Natural killer cell treated with Interleukin-12 subunit alpha and Interleukin-12 subunit beta and Interleukin-15 and Interleukin-18, amount 100 ng/mL, for 72 hours (primary cell): ENCODE measurements around the gene REEP6. TPM values are rescaled to one million over a fixed set of nuclear protein-coding genes. Genes with fewer than 3 reads are reported as not detected.

Experiments used
- ATAC-seq, 2 donors: fragments of 150-1000 bp; cut with Tn5 transposase in 1 of 2; sonication (Bioruptor Pico), chemical (Tn5 transposase) in 1 of 2; 2 replicates each; pipeline ENCODE4 v1.10.0; 2021
- DNase-seq: peaks from one replicate; pipeline ENCODE4 v3.0.0; 2022; ENCODE audit warnings: low spot score
- H3K27ac Mint-ChIP-seq, 2 donors: 1 replicate in 1 of 2; 2 replicates in 1 of 2; pipeline ENCODE4 v1.8.0; 2022; ENCODE audit warnings: mixed read lengths in 2 of 2, mild to moderate bottlenecking in 1 of 2, moderate library complexity in 1 of 2
- H3K27me3 Mint-ChIP-seq, 2 donors: 1 replicate in 1 of 2; 2 replicates in 1 of 2; pipeline ENCODE4 v1.8.0; 2022; ENCODE audit warnings: mixed read lengths in 2 of 2
- H3K36me3 Mint-ChIP-seq: one replicate; pipeline ENCODE4 v1.8.0; 2022; ENCODE audit warnings: mixed read lengths
- H3K4me1 Mint-ChIP-seq, 2 donors: 1 replicate in 1 of 2; 2 replicates in 1 of 2; pipeline ENCODE4 v1.8.0; 2022; ENCODE audit warnings: low read depth in 2 of 2, mixed read lengths in 2 of 2, mild to moderate bottlenecking in 1 of 2
- H3K4me3 Mint-ChIP-seq: one replicate; pipeline ENCODE4 v1.8.0; 2022; ENCODE audit warnings: mixed read lengths
- H3K9me3 Mint-ChIP-seq: 2 replicates; pipeline ENCODE4 v1.8.0; 2022; ENCODE audit warnings: mixed read lengths
- total RNA-seq, 2 donors: library from RNA; stranded (reverse); gene quantifications; one replicate each; pipeline ENCODE4 v1.2.3, GENCODE V29; 2022

The REEP6 gene
- total RNA-seq, 2 donors from 2014 or later = 1.7 to 3.2 TPM

DNA sequence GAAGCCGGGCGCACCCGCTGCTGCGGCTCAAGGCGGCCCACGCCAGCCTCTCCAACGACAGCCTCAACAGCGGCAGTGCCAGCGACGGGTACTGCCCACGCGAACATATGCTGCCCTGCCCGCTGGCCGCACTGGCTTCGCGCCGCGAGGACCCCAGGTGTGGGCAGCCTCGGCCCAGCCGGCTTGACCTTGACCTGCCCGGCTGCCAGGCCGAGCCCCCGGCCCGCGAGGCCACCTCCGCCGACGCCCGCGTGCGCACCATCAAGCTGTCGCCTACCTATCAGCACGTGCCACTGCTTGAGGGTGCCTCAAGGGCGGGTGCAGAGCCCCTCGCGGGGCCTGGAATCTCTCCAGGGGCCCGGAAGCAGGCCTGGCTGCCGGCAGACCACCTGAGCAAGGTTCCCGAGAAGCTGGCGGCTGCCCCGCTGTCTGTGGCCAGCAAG lies 24.9 kb upstream of the REEP6 start:
- H3K4me3 Mint-ChIP-seq = no peak overlapping the region
- no peak overlapping the region for H3K27ac Mint-ChIP-seq
- no peaks in the 10 kb centered on the region for H3K9me3 Mint-ChIP-seq
- DNase-seq (no peak), ATAC-seq (no peak)
- peaks cover 0 to 3% of the 10 kb centered on the region in 2 donors for H3K4me1 Mint-ChIP-seq
- H3K27me3 Mint-ChIP-seq = no peaks in the 10 kb centered on the region
- H3K36me3 Mint-ChIP-seq = no peaks in the 10 kb centered on the region

DNA sequence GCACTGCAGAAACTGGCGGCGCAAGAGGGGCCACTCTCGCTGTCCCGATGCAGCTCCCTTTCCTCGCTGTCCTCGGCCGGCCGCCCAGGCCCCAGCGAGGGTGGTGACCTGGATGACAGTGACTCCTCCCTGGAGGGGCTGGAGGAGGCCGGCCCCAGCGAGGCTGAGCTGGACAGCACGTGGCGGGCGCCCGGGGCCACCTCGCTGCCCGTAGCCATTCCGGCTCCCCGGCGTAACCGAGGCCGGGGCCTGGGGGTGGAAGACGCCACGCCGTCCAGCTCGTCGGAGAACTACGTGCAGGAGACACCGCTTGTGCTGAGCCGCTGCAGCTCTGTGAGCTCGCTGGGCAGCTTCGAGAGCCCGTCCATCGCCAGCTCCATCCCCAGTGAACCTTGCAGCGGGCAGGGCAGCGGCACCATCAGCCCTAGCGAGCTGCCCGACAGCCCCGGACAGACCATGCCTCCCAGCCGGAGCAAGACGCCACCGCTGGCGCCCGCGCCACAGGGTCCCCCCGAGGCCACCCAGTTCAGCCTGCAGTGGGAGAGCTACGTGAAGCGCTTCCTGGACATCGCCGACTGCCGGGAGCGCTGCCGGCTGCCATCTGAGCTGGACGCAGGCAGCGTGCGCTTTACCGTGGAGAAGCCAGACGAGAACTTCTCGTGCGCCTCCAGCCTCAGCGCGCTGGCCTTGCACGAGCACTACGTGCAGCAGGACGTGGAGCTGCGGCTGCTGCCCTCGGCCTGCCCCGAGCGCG lies 24.3 kb upstream of the REEP6 start:
- Mint-ChIP-seq H3K4me1 (peaks cover 0 to 3% of the 10 kb centered on the region in 2 donors), H3K27ac (no peak overlapping the region), H3K36me3 (no peaks in the 10 kb centered on the region), H3K27me3 (no peaks in the 10 kb centered on the region), H3K4me3 (no peak overlapping the region), H3K9me3 (no peaks in the 10 kb centered on the region)
- ATAC-seq = no peak
- no peak for DNase-seq

DNA sequence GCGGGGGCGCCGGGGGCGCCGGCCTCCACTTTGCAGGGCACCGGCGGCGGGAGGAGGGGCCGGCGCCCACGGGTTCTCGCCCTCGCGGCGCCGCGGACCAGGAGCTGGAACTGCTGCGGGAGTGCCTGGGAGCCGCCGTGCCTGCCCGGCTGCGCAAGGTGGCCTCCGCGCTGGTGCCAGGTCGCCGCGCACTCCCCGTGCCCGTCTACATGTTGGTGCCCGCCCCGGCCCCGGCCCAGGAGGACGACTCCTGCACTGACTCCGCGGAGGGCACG lies 23.8 kb upstream of the REEP6 start:
- no peaks in the 10 kb centered on the region for H3K9me3 Mint-ChIP-seq
- H3K36me3 Mint-ChIP-seq = no peaks in the 10 kb centered on the region
- peaks cover 0 to 5% of the 10 kb centered on the region in 2 donors for H3K4me1 Mint-ChIP-seq
- no peak overlapping the region for H3K27ac Mint-ChIP-seq
- DNase-seq = no peak
- ATAC-seq = no peak
- no peaks in the 10 kb centered on the region for H3K27me3 Mint-ChIP-seq
- H3K4me3 Mint-ChIP-seq = no peak overlapping the region

DNA sequence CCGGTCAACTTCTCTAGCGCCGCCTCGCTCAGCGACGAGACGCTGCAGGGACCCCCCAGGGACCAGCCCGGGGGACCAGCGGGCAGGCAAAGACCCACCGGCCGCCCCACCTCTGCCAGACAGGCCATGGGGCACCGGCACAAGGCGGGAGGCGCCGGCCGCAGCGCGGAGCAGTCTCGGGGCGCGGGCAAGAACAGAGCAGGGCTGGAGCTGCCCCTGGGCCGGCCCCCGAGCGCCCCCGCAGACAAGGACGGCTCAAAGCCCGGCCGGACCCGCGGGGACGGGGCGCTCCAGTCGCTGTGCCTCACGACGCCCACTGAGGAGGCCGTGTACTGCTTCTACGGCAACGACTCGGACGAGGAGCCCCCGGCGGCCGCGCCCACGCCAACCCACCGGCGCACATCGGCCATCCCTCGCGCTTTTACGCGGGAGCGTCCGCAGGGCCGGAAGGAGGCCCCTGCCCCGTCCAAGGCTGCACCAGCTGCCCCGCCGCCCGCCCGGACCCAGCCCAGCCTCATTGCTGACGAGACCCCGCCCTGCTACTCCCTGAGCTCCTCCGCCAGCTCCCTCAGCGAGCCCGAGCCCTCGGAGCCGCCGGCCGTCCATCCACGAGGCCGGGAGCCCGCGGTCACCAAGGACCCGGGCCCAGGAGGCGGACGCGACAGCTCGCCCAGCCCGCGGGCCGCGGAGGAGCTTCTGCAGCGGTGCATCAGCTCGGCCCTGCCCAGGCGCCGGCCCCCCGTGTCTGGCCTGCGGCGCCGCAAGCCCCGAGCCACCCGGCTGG lies 23.3 kb upstream of the REEP6 start:
- Mint-ChIP-seq H3K36me3 (no peaks in the 10 kb centered on the region), H3K4me3 (no peak overlapping the region), H3K27me3 (no peaks in the 10 kb centered on the region), H3K4me1 (peaks cover 0 to 5% of the 10 kb centered on the region in 2 donors), H3K27ac (no peak overlapping the region), H3K9me3 (no peaks in the 10 kb centered on the region)
- no peak for DNase-seq
- no peak for ATAC-seq

DNA sequence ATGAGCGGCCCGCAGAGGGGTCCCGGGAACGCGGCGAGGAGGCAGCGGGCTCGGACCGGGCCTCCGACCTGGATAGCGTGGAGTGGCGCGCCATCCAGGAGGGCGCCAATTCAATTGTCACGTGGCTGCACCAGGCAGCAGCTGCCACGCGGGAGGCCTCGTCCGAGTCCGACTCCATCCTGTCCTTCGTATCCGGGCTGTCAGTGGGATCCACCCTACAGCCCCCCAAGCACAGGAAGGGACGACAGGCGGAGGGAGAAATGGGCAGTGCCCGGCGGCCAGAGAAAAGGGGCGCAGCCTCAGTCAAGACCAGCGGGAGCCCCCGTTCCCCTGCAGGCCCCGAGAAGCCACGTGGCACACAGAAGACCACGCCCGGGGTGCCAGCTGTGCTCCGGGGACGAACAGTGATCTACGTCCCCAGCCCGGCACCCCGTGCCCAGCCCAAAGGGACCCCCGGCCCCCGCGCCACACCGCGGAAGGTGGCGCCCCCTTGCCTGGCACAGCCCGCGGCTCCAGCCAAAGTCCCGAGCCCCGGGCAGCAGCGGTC lies 22.6 kb upstream of the REEP6 start:
- Mint-ChIP-seq H3K4me1 (peaks cover 0 to 10% of the 10 kb centered on the region in 2 donors), H3K36me3 (no peaks in the 10 kb centered on the region), H3K27ac (no peak overlapping the region), H3K4me3 (no peak overlapping the region), H3K9me3 (no peaks in the 10 kb centered on the region), H3K27me3 (no peaks in the 10 kb centered on the region)
- ATAC-seq (no peak), DNase-seq (no peak)

DNA sequence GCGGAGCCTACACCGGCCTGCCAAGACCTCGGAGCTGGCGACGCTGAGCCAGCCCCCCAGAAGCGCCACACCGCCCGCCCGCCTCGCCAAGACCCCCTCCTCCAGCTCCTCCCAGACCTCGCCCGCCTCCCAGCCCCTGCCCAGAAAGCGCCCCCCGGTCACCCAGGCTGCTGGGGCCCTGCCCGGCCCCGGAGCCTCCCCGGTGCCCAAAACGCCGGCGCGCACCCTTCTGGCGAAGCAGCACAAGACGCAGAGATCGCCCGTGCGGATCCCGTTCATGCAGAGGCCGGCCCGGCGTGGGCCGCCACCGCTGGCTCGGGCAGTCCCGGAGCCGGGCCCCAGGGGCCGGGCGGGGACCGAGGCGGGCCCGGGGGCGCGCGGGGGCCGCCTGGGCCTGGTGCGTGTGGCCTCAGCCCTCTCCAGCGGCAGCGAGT lies 22.1 kb upstream of the REEP6 start:
- peaks cover 0 to 11% of the 10 kb centered on the region in 2 donors for H3K4me1 Mint-ChIP-seq
- no peaks in the 10 kb centered on the region for H3K9me3 Mint-ChIP-seq
- H3K4me3 Mint-ChIP-seq = no peak overlapping the region
- DNase-seq (no peak), ATAC-seq (peak in 1 of 2 donors; percentile 1)
- no peaks in the 10 kb centered on the region for H3K36me3 Mint-ChIP-seq
- H3K27me3 Mint-ChIP-seq = no peaks in the 10 kb centered on the region
- H3K27ac Mint-ChIP-seq = no peak overlapping the region

DNA sequence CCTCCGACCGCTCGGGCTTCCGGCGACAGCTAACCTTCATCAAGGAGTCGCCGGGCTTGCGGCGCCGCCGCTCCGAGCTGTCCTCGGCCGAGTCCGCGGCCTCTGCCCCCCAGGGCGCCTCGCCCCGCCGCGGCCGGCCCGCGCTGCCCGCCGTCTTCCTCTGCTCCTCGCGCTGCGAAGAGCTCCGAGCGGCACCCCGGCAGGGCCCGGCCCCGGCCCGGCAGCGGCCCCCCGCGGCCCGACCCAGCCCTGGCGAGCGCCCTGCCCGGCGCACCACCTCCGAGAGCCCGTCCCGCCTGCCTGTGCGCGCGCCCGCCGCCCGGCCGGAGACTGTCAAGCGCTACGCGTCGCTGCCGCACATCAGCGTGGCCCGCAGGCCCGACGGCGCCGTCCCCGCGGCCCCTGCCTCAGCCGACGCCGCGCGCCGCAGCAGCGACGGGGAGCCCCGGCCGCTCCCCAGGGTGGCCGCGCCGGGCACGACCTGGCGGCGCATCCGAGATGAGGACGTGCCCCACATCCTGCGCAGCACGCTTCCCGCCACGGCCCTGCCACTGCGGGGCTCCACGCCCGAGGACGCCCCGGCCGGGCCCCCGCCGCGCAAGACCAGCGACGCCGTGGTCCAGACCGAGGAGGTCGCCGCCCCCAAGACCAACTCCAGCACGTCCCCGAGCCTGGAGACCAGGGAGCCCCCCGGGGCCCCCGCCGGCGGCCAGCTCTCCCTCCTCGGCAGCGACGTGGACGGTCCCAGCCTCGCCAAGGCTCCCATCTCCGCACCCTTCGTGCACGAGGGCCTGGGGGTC lies 21.5 kb upstream of the REEP6 start:
- no peaks in the 10 kb centered on the region for H3K36me3 Mint-ChIP-seq
- DNase-seq = no peak
- H3K4me3 Mint-ChIP-seq = peak overlapping the region; percentile 70
- peaks cover 0 to 11% of the 10 kb centered on the region in 2 donors for H3K4me1 Mint-ChIP-seq
- peak; percentile 49 to 55 for ATAC-seq
- H3K9me3 Mint-ChIP-seq = no peaks in the 10 kb centered on the region
- no peaks in the 10 kb centered on the region for H3K27me3 Mint-ChIP-seq
- H3K27ac Mint-ChIP-seq = no peak overlapping the region

DNA sequence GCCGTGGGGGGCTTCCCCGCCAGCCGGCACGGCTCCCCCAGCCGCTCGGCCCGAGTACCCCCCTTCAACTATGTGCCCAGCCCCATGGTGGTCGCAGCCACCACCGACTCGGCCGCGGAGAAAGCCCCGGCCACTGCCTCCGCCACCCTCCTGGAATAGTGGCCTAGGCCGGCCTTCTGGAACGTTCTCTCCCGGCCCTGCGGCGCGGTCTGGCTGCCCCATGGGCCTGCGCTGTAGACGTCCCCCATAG lies 21.0 kb upstream of the REEP6 start:
- H3K27me3 Mint-ChIP-seq = no peaks in the 10 kb centered on the region
- no peak overlapping the region for H3K27ac Mint-ChIP-seq
- peaks cover 0 to 11% of the 10 kb centered on the region in 2 donors for H3K4me1 Mint-ChIP-seq
- DNase-seq (no peak), ATAC-seq (no peak)
- no peaks in the 10 kb centered on the region for H3K36me3 Mint-ChIP-seq
- H3K4me3 Mint-ChIP-seq = peak overlapping the region; percentile 70
- no peaks in the 10 kb centered on the region for H3K9me3 Mint-ChIP-seq

DNA sequence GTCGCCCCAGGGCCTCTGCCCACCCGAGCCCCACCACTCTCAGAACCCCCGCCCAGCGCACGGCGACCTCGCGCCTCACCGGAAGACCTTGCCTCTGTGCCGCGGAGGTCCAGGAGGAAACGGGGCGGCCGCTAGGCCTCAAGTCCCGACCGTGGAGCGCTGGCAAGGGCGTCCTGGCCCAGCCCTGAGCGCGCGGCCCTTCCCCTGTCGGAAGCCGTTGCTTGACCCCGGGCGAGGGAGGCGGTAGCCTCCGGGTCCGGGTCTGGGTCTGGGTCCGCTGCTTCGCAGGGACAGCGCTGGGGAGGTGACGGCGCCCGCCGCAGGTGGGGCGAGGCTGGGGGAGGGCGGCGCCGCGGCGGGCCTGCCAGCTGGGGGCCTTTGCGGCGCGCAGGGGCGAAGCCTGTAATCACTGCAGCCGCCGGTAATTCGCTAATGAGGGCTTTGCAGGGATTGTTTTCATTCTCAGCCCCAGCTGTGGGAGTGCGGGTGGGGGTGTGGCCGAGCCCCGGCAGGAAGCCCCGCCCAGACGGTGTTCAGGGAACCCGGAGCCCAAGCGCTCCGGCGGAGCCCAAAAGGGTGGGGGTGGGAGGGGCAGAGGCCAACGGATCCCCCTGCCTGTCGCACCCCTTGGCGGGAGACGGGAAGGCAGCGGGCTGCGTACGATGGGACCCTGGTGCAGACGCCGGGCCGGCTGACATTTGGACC lies 20.5 kb upstream of the REEP6 start:
- H3K27me3 Mint-ChIP-seq = no peaks in the 10 kb centered on the region
- H3K9me3 Mint-ChIP-seq = no peaks in the 10 kb centered on the region
- peak; percentile 46 to 63 for ATAC-seq
- peak overlapping the region; percentile 70 for H3K4me3 Mint-ChIP-seq
- peaks cover 0 to 11% of the 10 kb centered on the region in 2 donors for H3K4me1 Mint-ChIP-seq
- no peak for DNase-seq
- no peaks in the 10 kb centered on the region for H3K36me3 Mint-ChIP-seq
- H3K27ac Mint-ChIP-seq = no peak overlapping the region

DNA sequence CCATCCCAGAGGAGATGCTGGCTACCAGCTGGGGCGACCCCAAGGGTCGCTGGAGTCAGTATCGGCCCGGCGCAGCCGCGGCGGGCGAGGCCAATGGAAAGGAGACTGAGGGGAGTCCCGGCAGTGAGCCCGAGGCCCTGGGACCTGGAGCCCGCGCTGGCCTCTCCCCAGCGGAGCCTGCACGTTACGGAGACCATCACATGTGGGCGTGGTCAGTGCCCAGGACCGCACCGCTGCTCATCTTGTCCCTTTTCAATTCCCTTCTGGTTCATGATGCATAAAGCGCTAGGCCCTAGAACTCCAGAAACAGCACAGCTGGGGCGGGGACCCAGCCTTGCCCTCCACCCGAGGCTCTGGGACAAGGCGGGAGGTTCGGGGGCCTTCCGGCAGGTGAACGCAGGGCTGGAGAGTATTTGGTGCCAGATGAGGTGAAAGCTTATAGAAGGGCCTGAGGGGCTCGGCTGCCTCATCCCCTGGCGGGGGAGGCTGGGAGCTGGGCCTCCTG lies 19.9 kb upstream of the REEP6 start:
- H3K4me1 Mint-ChIP-seq = peaks cover 0 to 11% of the 10 kb centered on the region in 2 donors
- ATAC-seq = peak; percentile 8 to 32
- no peaks in the 10 kb centered on the region for H3K9me3 Mint-ChIP-seq
- peak overlapping the region; percentile 22 for H3K4me3 Mint-ChIP-seq
- no peaks in the 10 kb centered on the region for H3K36me3 Mint-ChIP-seq
- no peak for DNase-seq
- H3K27me3 Mint-ChIP-seq = no peaks in the 10 kb centered on the region
- H3K27ac Mint-ChIP-seq = no peak overlapping the region

DNA sequence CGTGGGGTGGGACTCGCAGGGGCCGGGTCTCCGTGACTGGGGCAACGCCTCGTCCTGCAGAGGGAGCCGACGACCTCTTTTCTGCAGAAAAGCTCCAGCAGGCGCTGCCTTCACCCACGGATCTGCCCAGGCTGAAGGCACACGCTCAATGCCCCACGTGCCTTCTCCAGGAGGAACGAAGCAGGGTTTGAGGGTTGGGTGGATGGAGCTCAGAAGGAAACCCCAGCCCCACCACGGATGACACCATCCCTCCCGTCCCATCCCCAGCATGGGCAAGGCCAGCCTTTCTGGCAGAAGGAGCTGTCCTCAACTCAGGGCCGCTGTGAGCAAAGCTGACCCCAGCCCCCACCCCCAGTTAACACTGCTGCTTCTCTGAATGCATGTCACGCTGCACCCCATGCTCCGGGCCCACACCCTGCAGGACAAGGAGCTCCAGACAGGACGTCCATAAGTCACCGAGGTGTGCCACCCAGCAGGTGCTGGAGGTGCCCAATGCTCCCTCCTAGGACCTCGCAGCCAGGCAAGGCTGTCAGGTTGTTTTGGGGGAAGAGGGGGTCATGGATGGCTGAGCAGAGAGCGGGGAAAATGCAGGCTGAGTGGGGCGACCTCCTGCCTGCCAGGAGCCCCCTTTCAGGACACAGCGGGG lies 19.3 kb upstream of the REEP6 start:
- H3K36me3 Mint-ChIP-seq = no peaks in the 10 kb centered on the region
- no peaks in the 10 kb centered on the region for H3K27me3 Mint-ChIP-seq
- H3K4me3 Mint-ChIP-seq = no peak overlapping the region
- H3K9me3 Mint-ChIP-seq = no peaks in the 10 kb centered on the region
- peaks cover 0 to 11% of the 10 kb centered on the region in 2 donors for H3K4me1 Mint-ChIP-seq
- no peak for DNase-seq
- H3K27ac Mint-ChIP-seq = no peak overlapping the region
- ATAC-seq = no peak

DNA sequence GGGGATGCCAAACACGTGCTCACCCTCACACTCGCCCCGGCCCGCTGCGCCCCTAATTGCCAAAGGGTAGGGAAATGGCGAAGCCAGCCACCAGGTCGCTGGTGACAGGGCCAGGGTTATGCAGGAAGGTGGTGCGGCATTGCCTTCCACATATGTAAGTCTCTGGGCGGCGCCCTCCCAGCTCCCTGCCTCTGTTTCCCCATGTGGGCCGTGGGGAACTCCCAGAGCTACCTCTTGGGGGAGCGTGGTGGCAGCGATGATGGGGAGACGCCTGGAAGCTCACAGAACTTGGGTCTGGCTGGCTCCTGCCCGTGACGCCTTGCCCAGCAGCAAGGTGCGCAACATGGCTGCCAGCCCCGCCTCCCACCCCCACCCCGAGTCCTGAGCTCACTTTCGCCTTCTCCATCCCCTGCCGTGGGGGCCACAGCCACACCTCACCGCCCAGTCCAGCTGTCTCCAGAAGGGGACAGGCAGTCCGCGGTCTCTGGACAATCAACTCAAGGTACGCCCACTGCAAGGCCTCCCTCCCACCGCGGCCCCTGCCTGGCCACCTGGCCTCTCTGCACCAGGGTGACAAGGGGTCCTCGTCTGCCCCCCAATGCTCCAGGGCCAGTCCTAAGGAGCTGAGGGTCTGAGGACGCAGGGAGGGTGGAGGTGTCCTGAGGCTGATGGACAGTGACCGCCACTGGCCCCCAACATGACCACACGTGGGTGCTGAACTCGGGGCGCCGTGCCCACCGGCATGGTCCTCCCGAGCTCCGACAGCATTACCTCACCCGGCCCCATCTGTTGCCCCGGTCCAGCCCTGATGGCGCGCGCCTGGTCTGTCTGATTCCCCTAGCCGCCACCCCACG lies 18.5 kb upstream of the REEP6 start:
- Mint-ChIP-seq H3K27me3 (no peaks in the 10 kb centered on the region), H3K27ac (no peak overlapping the region), H3K4me1 (peaks cover 4 to 15% of the 10 kb centered on the region in 2 donors), H3K36me3 (no peaks in the 10 kb centered on the region), H3K4me3 (no peak overlapping the region), H3K9me3 (no peaks in the 10 kb centered on the region)
- DNase-seq (no peak), ATAC-seq (no peak)
